Measurements from ENCODE around the gene SNCA.

- no peak for TF ChIP-seq YY1 (IDR thresholded peaks at IDR 0.05; ENCODE audit: insufficient read depth, insufficient read length)
- no peak for TF ChIP-seq ZNF274 (IDR thresholded peaks at IDR 0.05; ENCODE audit: low read depth, low read length)
Measured at GRCh38 chr4:89836897-89837384, at the start of gene SNCA.

All from NT2/D1 (cell line).